Parathyroid adenoma (tissue), 2 donors: ENCODE results near the gene FGF7.

Experiments used
- H2AFZ ChIP-seq: fragments of 300-600 bp; sonication (generic); one replicate; pipeline ENCODE4 v1.7.0; 2017; ENCODE audit warnings: antibody characterized with exemption, mild to moderate bottlenecking
- H3K27ac ChIP-seq: fragments of 300-600 bp; sonication (generic); one replicate; pipeline ENCODE4 v1.7.0; 2017
- H3K27me3 ChIP-seq: fragments of 300-600 bp; sonication (generic); one replicate; pipeline ENCODE4 v1.7.0; 2017; ENCODE audit warnings: low read length; ENCODE audit not compliant: control insufficient read depth, insufficient read depth
- H3K36me3 ChIP-seq: fragments of 300-600 bp; sonication (generic); one replicate; pipeline ENCODE4 v1.7.0; 2017; ENCODE audit warnings: low read length; ENCODE audit not compliant: control insufficient read depth, insufficient read depth
- H3K4me1 ChIP-seq: fragments of 300-600 bp; sonication (generic); one replicate; pipeline ENCODE4 v1.7.0; 2017; ENCODE audit warnings: control low read depth
- H3K4me2 ChIP-seq: fragments of 300-600 bp; sonication (generic); one replicate; pipeline ENCODE4 v1.7.0; 2017; ENCODE audit warnings: low read length
- H3K4me3 ChIP-seq: fragments of 300-600 bp; sonication (generic); one replicate; pipeline ENCODE4 v1.7.0; 2017; ENCODE audit warnings: low read depth, low read length
- H3K79me2 ChIP-seq: fragments of 300-600 bp; sonication (generic); one replicate; pipeline ENCODE4 v1.7.0; 2017; ENCODE audit warnings: control low read depth
- H3K9ac ChIP-seq: fragments of 300-600 bp; sonication (generic); one replicate; pipeline ENCODE4 v1.7.0; 2017; ENCODE audit warnings: mild to moderate bottlenecking
- H3K9me3 ChIP-seq: fragments of 300-600 bp; sonication (generic); one replicate; pipeline ENCODE4 v1.7.0; 2017; ENCODE audit warnings: low read length; ENCODE audit not compliant: control insufficient read depth
- TF ChIP-seq, protein P1 (sequence below): fragments of 300-600 bp; sonication (generic); IDR thresholded peaks from one replicate; pipeline ENCODE4 v1.7.0; 2017; ENCODE audit warnings: antibody characterized with exemption, mild to moderate bottlenecking
- donor health status: primary hyperparathyroidism.

FGF7 gene

DNA sequence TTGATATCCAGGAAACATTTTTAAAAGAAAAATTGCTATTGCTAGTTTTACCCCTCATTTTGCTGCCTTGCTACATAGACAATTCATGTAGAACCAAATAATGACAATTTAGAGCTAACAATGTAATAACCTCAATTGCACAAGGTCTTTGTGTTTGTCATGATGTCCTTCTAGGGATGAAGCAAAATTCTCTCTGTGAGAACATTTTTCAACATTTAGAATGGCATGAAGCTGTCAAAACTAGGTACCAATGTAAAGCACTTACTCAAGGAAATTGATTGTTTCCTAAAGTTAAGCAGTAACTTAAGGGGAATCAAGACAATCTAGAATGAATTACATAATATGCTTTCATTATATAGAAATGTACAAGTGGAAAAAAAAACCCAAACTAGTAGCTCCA, 7.9 kb upstream of the FGF7 start:
- Histone ChIP-seq H3K79me2 (no peaks in the 10 kb centered on the region), H3K4me3 (no peak overlapping the region), H3K4me2 (no peak overlapping the region), H3K9me3 (no peaks in the 10 kb centered on the region), H2AFZ (no peak overlapping the region), H3K36me3 (no peaks in the 10 kb centered on the region), H3K27ac (no peak overlapping the region), H3K9ac (no peak overlapping the region), H3K4me1 (no peaks in the 10 kb centered on the region), H3K27me3 (no peaks in the 10 kb centered on the region)
- TF ChIP-seq, protein P1, sequence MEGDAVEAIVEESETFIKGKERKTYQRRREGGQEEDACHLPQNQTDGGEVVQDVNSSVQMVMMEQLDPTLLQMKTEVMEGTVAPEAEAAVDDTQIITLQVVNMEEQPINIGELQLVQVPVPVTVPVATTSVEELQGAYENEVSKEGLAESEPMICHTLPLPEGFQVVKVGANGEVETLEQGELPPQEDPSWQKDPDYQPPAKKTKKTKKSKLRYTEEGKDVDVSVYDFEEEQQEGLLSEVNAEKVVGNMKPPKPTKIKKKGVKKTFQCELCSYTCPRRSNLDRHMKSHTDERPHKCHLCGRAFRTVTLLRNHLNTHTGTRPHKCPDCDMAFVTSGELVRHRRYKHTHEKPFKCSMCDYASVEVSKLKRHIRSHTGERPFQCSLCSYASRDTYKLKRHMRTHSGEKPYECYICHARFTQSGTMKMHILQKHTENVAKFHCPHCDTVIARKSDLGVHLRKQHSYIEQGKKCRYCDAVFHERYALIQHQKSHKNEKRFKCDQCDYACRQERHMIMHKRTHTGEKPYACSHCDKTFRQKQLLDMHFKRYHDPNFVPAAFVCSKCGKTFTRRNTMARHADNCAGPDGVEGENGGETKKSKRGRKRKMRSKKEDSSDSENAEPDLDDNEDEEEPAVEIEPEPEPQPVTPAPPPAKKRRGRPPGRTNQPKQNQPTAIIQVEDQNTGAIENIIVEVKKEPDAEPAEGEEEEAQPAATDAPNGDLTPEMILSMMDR: no peak

DNA sequence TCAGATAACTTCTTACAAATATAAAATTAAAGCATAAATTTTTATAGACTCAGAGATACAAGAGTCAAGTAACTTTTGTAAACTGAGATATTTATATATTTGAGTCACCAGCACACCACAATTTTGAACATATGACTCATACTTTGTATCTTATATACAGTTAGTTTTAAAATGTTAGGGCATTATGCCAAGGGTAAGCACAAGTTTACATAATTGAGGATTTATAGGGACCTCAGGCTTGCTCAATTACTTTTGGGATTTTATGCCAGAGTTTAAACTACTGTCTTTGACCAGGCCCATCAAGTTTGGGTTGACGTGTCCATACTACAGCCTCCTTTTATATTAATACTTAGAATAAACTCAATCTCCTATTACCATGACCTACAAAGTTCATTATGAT, 7.4 kb upstream of the FGF7 start:
- Histone ChIP-seq H2AFZ (no peak overlapping the region), H3K4me3 (no peak overlapping the region), H3K27me3 (no peaks in the 10 kb centered on the region), H3K79me2 (no peaks in the 10 kb centered on the region), H3K4me2 (no peak overlapping the region), H3K9me3 (no peaks in the 10 kb centered on the region), H3K36me3 (no peaks in the 10 kb centered on the region), H3K9ac (no peak overlapping the region), H3K27ac (no peak overlapping the region), H3K4me1 (no peaks in the 10 kb centered on the region)
- TF ChIP-seq, protein P1: no peak

DNA sequence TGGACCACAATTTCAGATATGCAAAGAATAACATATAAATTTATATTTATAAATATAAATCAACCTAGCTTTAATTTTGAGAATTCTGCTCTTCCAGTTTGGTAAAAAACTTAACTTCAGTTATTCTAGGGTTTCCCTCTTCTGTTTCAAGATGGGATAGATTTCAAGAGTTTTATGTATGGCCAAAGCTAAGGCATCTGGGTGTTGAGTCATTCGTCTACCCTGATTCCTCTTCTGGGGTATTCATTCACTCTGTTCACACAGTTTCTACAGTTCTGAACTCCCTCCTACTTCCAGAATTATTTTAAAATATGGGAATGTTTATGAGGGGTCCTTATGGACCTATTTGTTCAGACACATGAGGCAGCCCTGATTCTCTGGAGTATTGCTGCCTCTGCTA, 4.2 kb upstream of the FGF7 start:
- H2AFZ ChIP-seq: no peak overlapping the region
- no peak overlapping the region for H3K4me2 ChIP-seq
- no peak overlapping the region for H3K4me3 ChIP-seq
- no peaks in the 10 kb centered on the region for H3K36me3 ChIP-seq
- no peaks in the 10 kb centered on the region for H3K79me2 ChIP-seq
- H3K9ac ChIP-seq: no peak overlapping the region
- TF ChIP-seq, protein P1: no peak
- no peaks in the 10 kb centered on the region for H3K9me3 ChIP-seq
- H3K27me3 ChIP-seq: no peaks in the 10 kb centered on the region
- H3K4me1 ChIP-seq: no peaks in the 10 kb centered on the region
- no peak overlapping the region for H3K27ac ChIP-seq

DNA sequence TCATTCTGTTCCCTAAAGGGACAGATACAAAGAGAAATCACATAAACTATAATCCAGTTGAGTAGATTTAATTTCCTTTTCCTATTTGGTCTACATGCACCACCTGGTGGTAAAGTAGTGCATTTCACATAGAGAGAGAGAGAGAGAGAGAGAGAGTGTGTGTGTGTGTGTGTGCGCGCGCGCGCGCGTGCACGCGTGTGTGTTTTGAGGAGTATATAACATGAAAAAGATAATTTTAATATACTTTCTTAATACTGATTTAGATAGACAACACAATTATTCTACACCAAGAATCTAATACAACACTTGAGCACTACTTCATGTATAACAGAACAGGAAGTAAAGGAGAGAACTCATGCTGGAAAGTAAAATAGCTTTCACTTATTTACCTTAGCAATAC, 1.1 kb upstream of the FGF7 start:
- Histone ChIP-seq H3K4me1 (no peaks in the 10 kb centered on the region), H3K27me3 (no peaks in the 10 kb centered on the region), H2AFZ (no peak overlapping the region), H3K79me2 (no peaks in the 10 kb centered on the region), H3K9me3 (no peaks in the 10 kb centered on the region), H3K9ac (no peak overlapping the region), H3K27ac (no peak overlapping the region), H3K4me3 (no peak overlapping the region), H3K36me3 (no peaks in the 10 kb centered on the region), H3K4me2 (no peak overlapping the region)
- TF ChIP-seq, protein P1: peak; percentile 69

DNA sequence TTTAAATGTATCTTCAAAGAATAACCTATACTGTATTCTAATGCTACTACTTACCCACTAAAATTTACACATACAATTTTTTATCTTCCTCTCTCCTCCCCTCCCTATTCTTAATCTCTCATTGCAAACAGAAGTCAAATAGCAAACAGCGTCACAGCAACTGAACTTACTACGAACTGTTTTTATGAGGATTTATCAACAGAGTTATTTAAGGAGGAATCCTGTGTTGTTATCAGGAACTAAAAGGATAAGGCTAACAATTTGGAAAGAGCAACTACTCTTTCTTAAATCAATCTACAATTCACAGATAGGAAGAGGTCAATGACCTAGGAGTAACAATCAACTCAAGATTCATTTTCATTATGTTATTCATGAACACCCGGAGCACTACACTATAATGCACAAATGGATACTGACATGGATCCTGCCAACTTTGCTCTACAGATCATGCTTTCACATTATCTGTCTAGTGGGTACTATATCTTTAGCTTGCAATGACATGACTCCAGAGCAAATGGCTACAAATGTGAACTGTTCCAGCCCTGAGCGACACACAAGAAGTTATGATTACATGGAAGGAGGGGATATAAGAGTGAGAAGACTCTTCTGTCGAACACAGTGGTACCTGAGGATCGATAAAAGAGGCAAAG, 984 bp downstream of the FGF7 start:
- no peaks in the 10 kb centered on the region for H3K27me3 ChIP-seq
- H3K4me2 ChIP-seq: no peak overlapping the region
- H3K27ac ChIP-seq: no peak overlapping the region
- no peak overlapping the region for H3K9ac ChIP-seq
- TF ChIP-seq, protein P1: no peak
- no peak overlapping the region for H2AFZ ChIP-seq
- H3K9me3 ChIP-seq: no peaks in the 10 kb centered on the region
- no peaks in the 10 kb centered on the region for H3K36me3 ChIP-seq
- H3K4me1 ChIP-seq: no peaks in the 10 kb centered on the region
- no peak overlapping the region for H3K4me3 ChIP-seq
- H3K79me2 ChIP-seq: no peaks in the 10 kb centered on the region
